Stimulated activated CD4-positive, alpha-beta T cell treated with anti-CD3 and anti-CD28 coated beads, Interleukin-15, amount 100 ng/mL, for 1 hour (primary cell): ENCODE results near the gene KRTAP5-7.
"Not testable (repeated sequence)": the region's sequence is repeated elsewhere in the genome, so short reads cannot be mapped to it uniquely, and the experiment has no call there.

ENCODE experiments used
- DNase-seq, 2 donors: peaks; one replicate each; pipeline ENCODE4 v3.0.0-alpha.2; 2020; ENCODE audit warnings: low read depth in 1 of 2, low spot score in 1 of 2

The KRTAP5-7 gene

GRCh38 chr11:71532036-71532610, 5.1 kb downstream of the KRTAP5-7 start:
- no peak for DNase-seq

- not testable (repeated sequence) for DNase-seq
These were observed 7.9 kb downstream of the KRTAP5-7 start for GRCh38 chr11:71534711-71535608.

- DNase-seq = no peak
These were observed 8.8 kb downstream of the KRTAP5-7 start for GRCh38 chr11:71535825-71536224.

GRCh38 chr11:71537537-71537936, 10.5 kb downstream of the KRTAP5-7 start:
- DNase-seq = no peak

GRCh38 chr11:71537977-71538665, 11.1 kb downstream of the KRTAP5-7 start, which contains the start of gene KRTAP5-8:
Gene KRTAP5-8, plus strand, starts transcription at chr11:71538025. Its CDS starts 31 bp downstream, at chr11:71538056.
- not testable (repeated sequence) for DNase-seq

GRCh38 chr11:71538666-71538990, 11.6 kb downstream of the KRTAP5-7 start:
- DNase-seq = no peak

- no peak for DNase-seq
These were observed 11.9 kb downstream of the KRTAP5-7 start for GRCh38 chr11:71539017-71539416.

GRCh38 chr11:71539971-71540370, 12.9 kb downstream of the KRTAP5-7 start:
- not testable (repeated sequence) for DNase-seq

- DNase-seq = not testable (repeated sequence)
These were observed 13.6 kb downstream of the KRTAP5-7 start for GRCh38 chr11:71540521-71541304.

GRCh38 chr11:71542382-71542781, 15.3 kb downstream of the KRTAP5-7 start:
- DNase-seq = no peak

GRCh38 chr11:71542879-71543777, 16.1 kb downstream of the KRTAP5-7 start:
- DNase-seq = no peak

GRCh38 chr11:71543866-71544265, 16.8 kb downstream of the KRTAP5-7 start:
- no peak for DNase-seq

GRCh38 chr11:71544525-71545214, 17.6 kb downstream of the KRTAP5-7 start:
- DNase-seq = no peak

GRCh38 chr11:71545405-71545966, 18.4 kb downstream of the KRTAP5-7 start:
- DNase-seq = no peak

GRCh38 chr11:71548120-71548519, 21.1 kb downstream of the KRTAP5-7 start, which contains the start of gene KRTAP5-9:
Gene KRTAP5-9, plus strand, starts transcription at chr11:71548420. Its CDS starts 238 bp downstream, at chr11:71548658.
- DNase-seq = no peak

GRCh38 chr11:71548716-71549151, 21.7 kb downstream of the KRTAP5-7 start:
- no peak for DNase-seq

- no peak for DNase-seq
These were observed 24.6 kb downstream of the KRTAP5-7 start for GRCh38 chr11:71551711-71552110.

GRCh38 chr11:71554996-71555395, 27.9 kb downstream of the KRTAP5-7 start:
- no peak for DNase-seq

GRCh38 chr11:71555508-71555907, 28.4 kb downstream of the KRTAP5-7 start:
- no peak for DNase-seq
